DND-41 (cell line): ENCODE results near the gene ACOT13.

Experiments used
- EZH2 ChIP-seq: IDR thresholded peaks from 3 replicates; pipeline ENCODE4 v1.6.1; 2012; ENCODE audit warnings: borderline replicate concordance, low read depth, mild to moderate bottlenecking, moderate library complexity, low read length, inconsistent platforms; ENCODE audit not compliant: severe bottlenecking
- TF ChIP-seq, protein P1 (sequence below): IDR thresholded peaks from 2 replicates; pipeline ENCODE4 v1.5.1; 2012; ENCODE audit warnings: borderline replicate concordance, low read length, moderate library complexity, mild to moderate bottlenecking; ENCODE audit not compliant: poor library complexity, severe bottlenecking; ENCODE audit errors: extremely low read depth

- TF ChIP-seq, protein P1, sequence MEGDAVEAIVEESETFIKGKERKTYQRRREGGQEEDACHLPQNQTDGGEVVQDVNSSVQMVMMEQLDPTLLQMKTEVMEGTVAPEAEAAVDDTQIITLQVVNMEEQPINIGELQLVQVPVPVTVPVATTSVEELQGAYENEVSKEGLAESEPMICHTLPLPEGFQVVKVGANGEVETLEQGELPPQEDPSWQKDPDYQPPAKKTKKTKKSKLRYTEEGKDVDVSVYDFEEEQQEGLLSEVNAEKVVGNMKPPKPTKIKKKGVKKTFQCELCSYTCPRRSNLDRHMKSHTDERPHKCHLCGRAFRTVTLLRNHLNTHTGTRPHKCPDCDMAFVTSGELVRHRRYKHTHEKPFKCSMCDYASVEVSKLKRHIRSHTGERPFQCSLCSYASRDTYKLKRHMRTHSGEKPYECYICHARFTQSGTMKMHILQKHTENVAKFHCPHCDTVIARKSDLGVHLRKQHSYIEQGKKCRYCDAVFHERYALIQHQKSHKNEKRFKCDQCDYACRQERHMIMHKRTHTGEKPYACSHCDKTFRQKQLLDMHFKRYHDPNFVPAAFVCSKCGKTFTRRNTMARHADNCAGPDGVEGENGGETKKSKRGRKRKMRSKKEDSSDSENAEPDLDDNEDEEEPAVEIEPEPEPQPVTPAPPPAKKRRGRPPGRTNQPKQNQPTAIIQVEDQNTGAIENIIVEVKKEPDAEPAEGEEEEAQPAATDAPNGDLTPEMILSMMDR: peak; percentile 70
- no peak for TF ChIP-seq EZH2
Observed at GRCh38 chr6:24666641-24667377, at the start of gene ACOT13, which contains the start of gene TDP2.
